Mesodermal cell (in vitro differentiated cells): ENCODE data around the gene ZIC2.

Experiments used
- H3K27ac ChIP-seq: 2 replicates; pipeline ENCODE4 v1.7.0; 2013; ENCODE audit warnings: mild to moderate bottlenecking, low read depth, low read length, moderate library complexity; ENCODE audit not compliant: severe bottlenecking
- H3K36me3 ChIP-seq: 2 replicates; pipeline ENCODE4 v1.7.1; 2013; ENCODE audit warnings: mild to moderate bottlenecking, low read length, moderate library complexity; ENCODE audit not compliant: control insufficient read depth, insufficient read depth
- H3K4me1 ChIP-seq: one replicate; pipeline ENCODE4 v1.7.1; 2013; ENCODE audit warnings: mild to moderate bottlenecking, low read length; ENCODE audit not compliant: insufficient read depth, control insufficient read depth, poor library complexity, severe bottlenecking
- H3K4me3 ChIP-seq: 2 replicates; pipeline ENCODE4 v1.7.0; 2013; ENCODE audit warnings: low read length, control low read depth, mild to moderate bottlenecking; ENCODE audit not compliant: insufficient read depth, poor library complexity, severe bottlenecking; ENCODE audit errors: extremely low read depth
- H3K9me3 ChIP-seq: 2 replicates; pipeline ENCODE4 v1.7.1; 2013; ENCODE audit warnings: mild to moderate bottlenecking, low read length, moderate library complexity; ENCODE audit not compliant: control insufficient read depth
- WGBS, 2 experiments: methylation state at CpG; one replicate each; pipeline ENCODE4 v1.1.5; 2013; ENCODE audit warnings: missing lambda C conversion rate in 2 of 2; ENCODE audit not compliant: insufficient coverage in 2 of 2; 5-methylcytosine and 5-hydroxymethylcytosine counted together

ZIC2 gene

GRCh38 chr13:99968521-99969452 lies 12.8 kb upstream of the ZIC2 start:
- Histone ChIP-seq H3K4me1 (peaks cover 7% of the 10 kb centered on the region), H3K4me3 (peak overlapping the region; percentile 47), H3K9me3 (no peaks in the 10 kb centered on the region), H3K27ac (peak overlapping the region; percentile 82), H3K36me3 (no peaks in the 10 kb centered on the region)
- WGBS, 2 experiments, result 2 to 6% methylated on average over 57 to 67 of the region's 81 CpGs

DNA sequence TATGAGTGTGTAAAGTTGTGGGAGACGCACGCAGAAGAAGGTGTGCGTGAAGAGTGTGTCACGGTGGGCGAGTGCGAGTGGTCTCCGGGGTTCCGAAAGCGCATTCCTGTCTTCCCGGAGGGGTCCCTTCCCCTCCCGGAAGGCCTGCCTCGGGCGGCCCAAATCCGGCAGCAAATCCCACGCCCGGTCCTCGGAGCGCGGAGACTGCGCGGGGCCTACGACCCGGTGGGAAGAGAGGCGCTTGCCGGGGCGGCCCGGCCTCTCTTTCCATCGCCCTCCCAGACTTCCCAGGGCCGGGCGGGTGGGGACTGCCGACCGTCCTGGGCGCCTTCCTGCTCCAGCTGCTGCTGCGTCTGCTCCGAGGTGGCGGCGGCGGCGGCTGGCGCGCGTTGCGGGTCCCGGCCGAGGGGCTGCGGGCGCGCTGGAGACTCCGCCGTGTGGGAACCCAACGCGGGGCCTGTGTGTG lies 12.1 kb upstream of the ZIC2 start:
- Histone ChIP-seq H3K9me3 (no peaks in the 10 kb centered on the region), H3K4me3 (peak overlapping the region; percentile 47), H3K4me1 (peaks cover 7% of the 10 kb centered on the region), H3K36me3 (no peaks in the 10 kb centered on the region), H3K27ac (peak overlapping the region; percentile 82)
- 2 to 3% methylated on average over 12 to 38 of the region's 52 CpGs for WGBS, 2 experiments

DNA sequence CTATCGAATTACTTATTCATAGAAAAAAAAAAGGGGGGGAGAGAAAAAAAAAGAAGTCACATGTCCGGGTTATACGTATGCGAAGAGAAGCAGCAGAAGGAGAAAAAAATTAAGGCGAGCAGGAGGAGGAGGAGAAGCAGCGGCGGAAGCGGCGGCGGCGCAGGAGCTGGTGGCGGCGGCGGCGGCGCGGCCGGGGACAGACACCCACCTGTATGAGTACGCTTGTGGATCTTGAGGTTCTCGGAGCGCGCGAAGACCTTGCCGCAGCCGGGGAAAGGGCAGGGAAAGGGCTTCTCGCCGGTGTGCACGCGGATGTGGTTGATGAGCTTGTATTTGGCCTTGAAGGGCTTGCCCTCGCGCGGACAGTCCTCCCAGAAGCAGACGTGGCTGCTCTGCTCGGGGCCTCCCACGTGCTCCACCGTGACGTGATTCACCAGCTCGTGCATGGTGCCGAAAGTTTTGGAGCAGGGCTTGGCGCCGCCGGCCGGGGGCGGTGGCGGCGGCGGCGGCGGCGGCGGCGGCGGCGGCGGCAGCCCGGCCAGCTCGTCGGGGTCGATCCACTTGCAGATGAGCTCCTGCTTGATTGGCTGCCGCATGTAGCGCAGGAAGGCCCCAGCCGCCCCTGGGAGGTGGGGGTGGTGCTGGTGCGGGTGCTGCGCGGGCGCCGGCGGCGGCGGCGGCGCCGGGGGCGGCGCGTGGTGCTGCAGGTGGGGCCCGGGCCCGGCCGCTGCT lies 11.5 kb upstream of the ZIC2 start:
- H3K9me3 ChIP-seq, result no peaks in the 10 kb centered on the region
- H3K36me3 ChIP-seq, result no peaks in the 10 kb centered on the region
- WGBS, 2 experiments, result 1% methylated on average over 22 to 40 of the region's 79 CpGs
- H3K4me1 ChIP-seq, result peaks cover 7% of the 10 kb centered on the region
- peak overlapping the region; percentile 47 for H3K4me3 ChIP-seq
- peak overlapping the region; percentile 82 for H3K27ac ChIP-seq

GRCh38 chr13:99970651-99971575 lies 10.7 kb upstream of the ZIC2 start:
- H3K27ac ChIP-seq, result peak overlapping the region; percentile 41
- H3K4me3 ChIP-seq, result peak overlapping the region; percentile 39

GRCh38 chr13:99971576-99972189 lies 9.9 kb upstream of the ZIC2 start, which contains the start of gene ZIC5:
ZIC5 (minus strand) TSS chr13:99971767; CDS start chr13:99971603, 164 bp downstream.
- Histone ChIP-seq H3K4me1 (peaks cover 7% of the 10 kb centered on the region), H3K36me3 (no peaks in the 10 kb centered on the region), H3K27ac (peak within 1 kb of the TSS; percentile 41), H3K9me3 (no peaks in the 10 kb centered on the region), H3K4me3 (peak within 1 kb of the TSS; percentile 39)
- WGBS, 2 experiments, result 1% methylated on average over 34 to 35 of the region's 41 CpGs

More at GRCh38 chr13:99970651-99971575, 10.7 kb upstream of the ZIC2 start:
- no peaks in the 10 kb centered on the region for H3K9me3 ChIP-seq
- peaks cover 7% of the 10 kb centered on the region for H3K4me1 ChIP-seq
- no peaks in the 10 kb centered on the region for H3K36me3 ChIP-seq
- 0% methylated on average over 69 to 79 of the region's 118 CpGs for WGBS, 2 experiments

GRCh38 chr13:99972190-99972731 lies 9.3 kb upstream of the ZIC2 start:
- H3K4me3 ChIP-seq, result peak overlapping the region; percentile 39
- no peak overlapping the region for H3K27ac ChIP-seq
- H3K4me1 ChIP-seq, result peaks cover 7% of the 10 kb centered on the region
- no peaks in the 10 kb centered on the region for H3K36me3 ChIP-seq
- WGBS, 2 experiments, result 3 to 7% methylated on average over 11 to 16 of the region's 18 CpGs
- H3K9me3 ChIP-seq, result no peaks in the 10 kb centered on the region

GRCh38 chr13:99973163-99973807 lies 8.3 kb upstream of the ZIC2 start:
- WGBS, 2 experiments, result 13 to 75% methylated on average over 2 to 3 of the region's 11 CpGs
- Histone ChIP-seq H3K27ac (no peak overlapping the region), H3K36me3 (no peaks in the 10 kb centered on the region), H3K9me3 (no peaks in the 10 kb centered on the region), H3K4me3 (no peak overlapping the region), H3K4me1 (peaks cover 11% of the 10 kb centered on the region)

- WGBS, 2 experiments, result 60 to 71% methylated on average over 1 to 2 of the region's 6 CpGs
- no peaks in the 10 kb centered on the region for H3K36me3 ChIP-seq
- H3K9me3 ChIP-seq, result no peaks in the 10 kb centered on the region
- H3K4me3 ChIP-seq, result no peak overlapping the region
- peaks cover 14% of the 10 kb centered on the region for H3K4me1 ChIP-seq
- no peak overlapping the region for H3K27ac ChIP-seq
Observed at GRCh38 chr13:99973808-99974185, 7.8 kb upstream of the ZIC2 start.

GRCh38 chr13:99974296-99974938 lies 7.2 kb upstream of the ZIC2 start:
- Histone ChIP-seq H3K27ac (no peak overlapping the region), H3K4me1 (peaks cover 14% of the 10 kb centered on the region), H3K4me3 (no peak overlapping the region), H3K9me3 (no peaks in the 10 kb centered on the region), H3K36me3 (no peaks in the 10 kb centered on the region)
- WGBS, 2 experiments, result 23 to 36% methylated on average over 9 to 10 of the region's 18 CpGs
